Lung microvascular endothelial cell (primary cell): ENCODE results near the gene KLK5. TPM values are rescaled to one million over a fixed set of nuclear protein-coding genes. Genes with fewer than 3 reads are reported as not detected.

Source experiments
- DNase-seq, 2 donors: peaks; one replicate each; pipeline versions ENCODE4 v3.0.0 to v3.0.0-alpha.2; 2010; ENCODE audit warnings: low read depth in 2 of 2
- total RNA-seq: library from RNA; depleted of rRNA; stranded (reverse); fragments of >200 nt; gene quantifications from 2 replicates; pipeline ENCODE4 v1.2.1, GENCODE V29; 2014

The KLK5 gene
- total RNA-seq, 1 donor from 2014 or later, result not detected

DNA sequence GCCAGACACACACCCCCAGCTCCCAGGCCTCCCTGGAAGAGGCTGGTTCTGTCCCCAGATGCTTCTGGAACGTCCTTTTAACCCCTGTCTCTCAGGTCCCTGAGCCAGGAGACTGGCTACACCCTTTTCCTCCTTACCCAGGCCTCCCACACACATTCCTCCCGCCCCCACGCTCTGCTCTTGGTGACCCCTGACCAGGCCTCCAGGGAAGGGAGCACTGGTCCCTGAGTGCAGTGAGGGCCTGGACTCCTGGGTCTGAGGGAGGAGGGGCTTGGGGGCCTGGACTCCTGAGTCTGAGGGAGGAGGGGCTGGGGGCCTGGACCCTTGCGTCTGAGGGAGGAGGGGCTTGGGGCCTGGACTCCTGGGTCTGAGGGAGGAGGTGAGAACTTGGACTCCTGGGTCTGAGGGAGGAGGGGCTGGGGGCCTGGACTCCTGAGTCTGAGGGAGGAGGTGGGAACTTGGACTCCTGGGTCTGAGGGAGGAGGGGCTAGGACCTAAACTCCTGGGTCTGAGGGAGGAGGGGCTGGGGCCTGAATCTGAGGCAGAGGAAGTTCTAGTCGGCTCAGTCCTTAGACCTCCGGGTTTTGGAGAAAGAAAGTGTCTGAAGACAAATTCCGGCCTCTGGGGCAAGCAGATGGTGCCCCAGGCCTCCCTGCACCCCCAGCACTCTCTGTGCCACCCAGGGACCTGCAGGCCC is 16.0 kb upstream of the KLK5 start:
- DNase-seq, result no peak

DNA sequence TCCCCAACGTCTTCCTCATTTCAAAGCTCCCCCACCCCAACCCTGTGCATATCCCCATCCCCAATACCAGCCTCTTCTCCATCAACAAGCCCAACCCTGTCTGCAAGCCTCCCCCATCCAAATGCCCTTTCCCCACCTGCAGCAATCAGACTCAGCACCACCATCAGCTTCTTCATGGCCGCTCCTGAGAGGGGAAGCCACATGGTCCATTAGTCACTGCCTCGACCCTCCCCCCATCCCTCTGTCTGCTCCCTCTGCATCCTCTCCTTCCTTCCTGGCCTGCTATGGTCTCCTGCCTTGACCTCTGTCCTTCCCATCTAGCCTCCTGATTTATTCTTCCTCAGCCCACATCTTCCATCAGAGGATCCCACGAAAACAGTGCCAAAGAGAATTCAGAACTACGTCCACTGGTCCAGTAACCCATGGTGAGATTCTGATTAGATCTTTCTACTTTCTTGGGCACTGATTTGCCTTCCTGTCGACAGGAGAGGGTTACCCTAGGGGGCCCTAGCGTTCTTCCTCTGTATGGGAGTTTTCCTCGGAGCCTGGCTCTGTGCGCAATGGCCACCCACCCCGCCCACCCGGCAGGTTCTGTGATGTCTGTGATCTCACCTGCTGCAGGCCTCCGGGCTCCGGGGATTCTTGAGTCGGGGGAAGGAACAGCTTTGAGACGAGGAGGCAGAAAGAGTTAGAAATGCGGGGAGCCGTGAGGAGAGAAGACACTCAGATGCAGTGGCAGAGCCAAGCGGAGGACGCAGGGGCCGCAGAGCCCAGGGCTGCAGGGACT is 15.3 kb upstream of the KLK5 start:
- DNase-seq, result no peak

DNA sequence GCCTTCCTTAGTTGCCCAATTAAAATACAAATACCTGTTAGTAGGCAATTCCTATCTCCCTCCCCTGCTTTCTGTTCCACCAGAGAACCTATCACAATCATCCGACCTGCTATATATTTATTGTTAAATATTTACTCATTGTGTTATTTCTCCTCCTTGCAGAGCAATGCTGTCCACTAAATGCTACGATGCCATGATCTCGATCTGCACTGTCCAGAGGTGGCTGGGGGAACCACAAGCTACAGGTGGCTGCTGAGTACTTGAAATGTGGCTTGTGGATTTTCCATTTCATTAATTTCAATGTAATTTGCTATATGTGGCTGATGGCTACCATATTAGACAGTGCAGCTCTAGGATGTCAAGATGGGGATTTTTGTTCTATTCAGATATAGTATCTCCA is 11.4 kb upstream of the KLK5 start:
- no peak for DNase-seq

- DNase-seq, result no peak
These were observed 10.5 kb upstream of the KLK5 start for GRCh38 chr19:50963381-50963780.

GRCh38 chr19:50962245-50962644 is 9.4 kb upstream of the KLK5 start:
- DNase-seq, result no peak

DNA sequence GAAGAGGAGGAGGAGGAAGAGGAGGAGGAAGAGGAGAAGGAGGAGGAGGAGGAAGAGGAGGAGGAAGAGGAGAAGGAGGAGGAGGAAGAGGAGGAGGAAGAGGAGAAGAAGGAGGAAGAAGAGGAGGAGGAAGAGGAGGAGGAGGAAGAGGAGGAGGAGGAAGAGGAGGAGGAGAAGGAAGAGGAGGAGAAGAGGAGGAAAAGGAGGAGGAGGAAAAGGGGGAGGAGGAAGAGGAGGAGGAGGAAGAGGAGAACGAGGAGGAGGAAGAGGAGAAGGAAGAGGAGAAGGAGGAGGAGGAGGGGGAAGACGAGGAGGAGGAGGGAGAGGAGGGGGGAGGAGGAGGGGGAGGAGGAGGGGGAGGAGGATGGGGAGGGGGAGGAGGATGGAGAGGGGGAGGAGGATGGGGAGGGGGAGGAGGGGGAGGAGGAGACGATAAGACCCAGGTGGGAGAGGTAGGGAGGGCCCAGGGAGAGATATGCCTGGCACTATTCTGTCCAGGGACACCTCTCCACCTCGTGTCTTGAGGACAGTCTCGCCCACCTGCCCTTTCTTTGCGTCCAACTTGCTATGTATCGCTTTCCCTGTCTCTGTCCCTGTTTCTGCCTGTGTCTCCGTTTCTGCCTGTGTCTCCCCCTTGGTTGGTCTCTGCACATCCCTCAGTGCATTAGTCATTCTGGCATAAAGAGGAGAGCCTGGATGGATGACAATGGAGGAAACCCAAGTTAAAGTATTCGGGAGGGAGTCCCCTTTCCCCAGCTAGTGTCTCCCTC is 7.1 kb upstream of the KLK5 start:
- no peak for DNase-seq

GRCh38 chr19:50957587-50957986 is 4.7 kb upstream of the KLK5 start:
- no peak for DNase-seq

DNA sequence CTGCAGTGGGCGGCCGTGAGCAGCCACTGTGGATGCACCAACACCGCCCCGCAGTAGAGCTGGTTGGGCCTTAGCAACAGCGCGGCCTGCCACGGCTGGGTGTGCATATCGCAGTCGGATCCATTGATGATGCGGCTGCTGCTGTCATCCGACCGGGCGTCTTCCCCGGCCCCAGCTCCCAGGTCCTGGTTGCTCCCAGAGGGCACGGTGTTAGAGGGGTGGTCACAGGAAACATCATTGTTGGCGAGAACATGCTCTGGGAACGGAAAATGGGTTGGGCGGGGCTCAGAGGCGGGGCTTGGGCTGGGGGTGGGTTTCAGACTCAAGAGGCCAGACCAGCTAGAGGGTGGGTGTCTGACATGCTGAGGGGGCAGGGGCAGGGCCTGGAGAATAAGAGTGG is 3.0 kb downstream of the KLK5 start:
- no peak for DNase-seq

DNA sequence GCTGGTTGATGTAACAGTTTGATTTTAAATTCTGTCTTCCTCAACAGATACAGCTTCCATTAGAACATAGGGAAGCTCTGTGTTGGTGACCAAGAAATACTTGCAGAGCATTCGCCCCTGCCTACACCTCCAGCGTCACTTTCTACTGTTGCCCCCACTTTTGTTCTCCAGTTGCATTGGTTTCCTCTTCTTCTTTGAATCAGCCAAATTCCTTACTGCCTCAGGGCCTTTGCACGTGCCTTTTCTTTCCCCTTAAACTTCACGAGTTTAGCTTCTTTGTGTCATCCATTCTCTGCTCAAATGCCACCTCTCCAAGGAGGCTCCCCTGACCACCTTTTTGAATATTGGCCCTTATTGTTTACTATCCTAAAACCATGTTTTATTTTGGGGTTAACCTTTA is 5.7 kb downstream of the KLK5 start:
- DNase-seq, result no peak

GRCh38 chr19:50944795-50945194 is 8.0 kb downstream of the KLK5 start:
- no peak for DNase-seq

DNA sequence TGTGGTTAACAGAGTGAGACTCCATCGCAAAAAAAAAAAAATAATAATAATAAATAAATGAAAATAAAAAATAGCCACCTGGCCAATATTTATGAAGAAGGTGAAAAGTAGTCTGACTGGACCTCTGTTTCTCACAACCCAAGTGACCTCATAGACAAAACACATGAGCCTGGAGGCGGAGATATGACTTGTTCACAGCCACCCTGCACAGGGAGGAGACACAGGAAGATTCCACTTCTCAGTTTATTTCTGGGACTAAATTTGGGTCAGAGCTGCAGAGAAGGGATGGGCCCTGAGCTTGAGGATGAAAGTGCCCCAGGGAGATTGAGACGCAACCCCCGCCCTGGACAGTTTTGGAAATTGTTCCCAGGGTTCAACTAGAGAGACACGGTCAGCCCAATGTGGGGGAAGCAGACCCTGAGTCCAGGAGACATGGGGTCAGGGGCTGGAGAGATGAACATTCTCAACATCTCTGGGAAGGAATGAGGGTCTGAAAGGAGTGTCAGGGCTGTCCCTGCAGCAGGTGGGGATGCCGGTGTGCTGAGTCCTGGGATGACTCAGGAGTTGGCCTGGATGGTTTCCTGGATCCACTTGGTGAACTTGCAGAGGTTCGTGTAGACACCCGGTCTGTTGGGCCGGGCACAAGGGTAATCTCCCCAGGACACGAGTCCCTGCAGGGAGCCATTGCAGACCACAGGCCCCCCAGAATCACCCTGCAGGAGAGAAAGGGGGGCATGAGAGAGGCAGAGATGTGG is 9.6 kb downstream of the KLK5 start:
- DNase-seq, result no peak

- DNase-seq, result no peak
These were observed 13.2 kb downstream of the KLK5 start for GRCh38 chr19:50939596-50939995.

DNA sequence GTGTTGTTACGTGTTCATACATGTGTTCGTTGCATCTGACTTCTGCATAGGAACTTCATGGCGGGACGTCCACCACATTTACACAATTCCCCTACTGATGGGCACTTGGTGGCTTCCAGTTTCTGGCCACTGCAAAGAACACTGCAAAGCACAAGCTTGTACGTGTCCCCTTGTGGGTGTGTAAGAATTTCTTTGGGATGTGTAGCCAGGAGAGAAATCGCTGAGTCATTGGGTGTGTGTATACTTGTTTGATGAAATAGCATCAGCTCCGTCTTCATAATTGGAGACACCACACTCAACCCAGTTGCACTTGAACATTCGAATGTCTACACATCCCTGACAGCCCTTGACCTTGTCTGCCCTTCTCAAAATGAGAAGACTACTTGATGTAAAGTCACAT is 19.2 kb downstream of the KLK5 start:
- no peak for DNase-seq

- DNase-seq, result no peak
These were observed 20.2 kb downstream of the KLK5 start for GRCh38 chr19:50932690-50933083.

GRCh38 chr19:50932018-50932689 is 20.7 kb downstream of the KLK5 start:
- DNase-seq, result no peak

DNA sequence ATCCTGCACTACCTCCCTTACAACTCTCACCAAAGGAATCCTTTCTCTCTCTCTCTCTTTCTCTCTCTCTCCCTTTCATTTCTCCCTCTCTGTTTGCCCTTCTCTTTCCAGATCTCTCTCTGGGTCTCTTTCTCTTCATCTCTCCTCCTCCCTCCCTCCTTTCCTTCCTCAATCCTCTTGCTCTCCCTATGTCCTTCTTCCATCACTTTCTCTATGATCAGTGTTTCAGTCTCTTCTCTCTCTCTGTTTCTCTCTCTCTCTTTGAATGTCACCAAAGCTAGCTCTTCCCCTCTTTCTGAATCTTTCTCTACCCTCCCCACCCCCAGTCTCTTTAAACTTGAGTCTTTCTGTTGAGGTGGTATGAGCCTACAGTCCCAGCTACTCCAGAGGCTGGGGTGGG is 21.8 kb downstream of the KLK5 start:
- no peak for DNase-seq

DNA sequence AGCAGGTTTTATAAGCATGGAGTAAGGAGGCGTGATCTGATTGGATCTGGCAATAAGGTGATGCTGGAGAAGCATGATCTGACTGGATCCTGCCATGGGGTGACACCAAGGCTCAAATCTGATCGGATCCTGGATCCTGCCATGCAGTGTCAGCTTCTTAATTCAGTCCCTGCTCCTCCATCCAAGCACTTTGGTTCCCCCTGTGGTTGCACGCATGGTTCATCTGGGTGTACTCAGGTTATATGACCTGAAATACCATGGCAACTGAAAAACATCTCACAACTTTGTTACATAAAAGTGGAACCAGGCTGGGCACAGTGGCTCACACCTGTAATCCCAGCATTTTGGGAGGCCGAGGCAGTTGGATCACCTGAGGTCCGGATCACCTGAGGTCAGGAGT is 24.0 kb downstream of the KLK5 start:
- DNase-seq, result no peak

- peak; percentile 15 to 16 for DNase-seq
These were observed 26.7 kb downstream of the KLK5 start for GRCh38 chr19:50926144-50926543.

DNA sequence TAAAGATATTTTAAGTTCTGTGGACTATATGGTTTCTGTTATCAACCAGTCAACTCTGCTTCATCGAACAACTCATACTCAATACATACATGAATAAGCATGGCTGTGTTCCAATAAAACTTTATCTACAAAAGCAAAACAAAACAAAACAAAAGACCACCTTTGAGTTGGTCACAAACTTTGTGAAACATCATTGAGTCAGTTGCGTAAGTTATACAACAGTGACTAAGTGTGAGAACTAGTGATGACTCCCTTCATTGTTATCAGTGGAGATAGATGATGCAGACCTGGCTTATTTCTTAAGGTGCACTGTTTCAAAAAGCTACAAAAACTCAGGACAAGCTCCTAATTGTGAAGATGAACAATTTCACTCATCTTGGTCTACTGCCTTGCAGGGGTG is 27.1 kb downstream of the KLK5 start:
- no peak for DNase-seq

DNA sequence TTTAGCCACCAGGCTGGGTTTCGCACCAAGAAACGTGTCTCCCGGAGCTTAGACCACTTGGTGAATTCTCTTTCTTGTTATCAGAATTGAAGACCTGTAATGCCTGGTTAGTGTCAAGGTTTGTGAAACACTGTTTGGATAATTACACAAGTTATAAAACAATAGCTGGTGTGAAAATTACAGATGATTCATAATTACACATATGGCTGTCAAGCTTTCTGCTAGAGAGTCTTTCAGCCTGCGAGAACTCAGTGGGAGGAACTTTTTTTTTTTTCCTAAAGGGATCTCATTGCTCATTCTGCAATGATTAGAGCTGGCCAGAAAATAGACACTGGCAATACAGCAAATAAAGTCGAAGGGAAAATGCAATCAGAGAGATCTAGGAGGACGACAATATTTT is 28.3 kb downstream of the KLK5 start:
- no peak for DNase-seq

DNA sequence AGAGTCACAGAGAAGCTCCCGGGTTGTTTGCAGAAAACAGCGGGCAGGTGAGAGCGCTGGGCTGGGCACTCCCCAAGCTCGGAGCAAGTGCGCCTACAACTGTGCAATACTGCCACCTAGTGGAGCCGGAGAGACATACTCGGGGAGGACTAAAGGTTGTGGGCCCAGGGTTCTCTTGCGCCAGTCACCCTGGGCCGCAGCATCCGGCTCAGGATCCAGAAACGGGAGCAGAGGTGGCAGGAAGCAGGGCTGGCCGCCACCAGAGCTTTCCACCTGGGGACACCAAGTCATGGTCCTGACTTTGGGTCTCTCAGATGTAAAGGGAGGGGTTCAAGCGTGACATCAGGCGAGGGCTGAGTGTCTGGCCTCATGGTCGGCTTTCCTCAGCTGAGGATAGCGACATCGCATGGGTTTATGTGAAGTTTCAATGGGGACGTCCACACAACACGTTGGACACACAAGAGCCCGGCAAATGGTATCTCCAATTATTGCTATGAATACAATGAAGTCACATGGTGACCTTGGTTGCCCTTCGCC is 30.5 kb downstream of the KLK5 start:
- peak; percentile 77 to 88 for DNase-seq
